Left lung (tissue), 14 donors: ENCODE results near the gene TRMT10B. TPM values are rescaled to one million over a fixed set of nuclear protein-coding genes. Genes with fewer than 3 reads are reported as not detected.

Source experiments
- ATAC-seq: fragments of 200-7000 bp; cut with Tn5 transposase; one replicate; pipeline ENCODE4 v1.9.1; 2020; ENCODE audit warnings: moderate library complexity
- DNase-seq, 4 donors: peaks; one replicate each; pipeline ENCODE4 v3.0.0-alpha.2; 2013 to 2020
- H3K27ac ChIP-seq, 2 donors: fragments of 200-600 bp; sonication (generic) in 1 of 2; one replicate each; pipeline versions ENCODE4 v1.5.0 to v1.8.0; 2020 to 2021
- H3K27me3 ChIP-seq, 2 donors: fragments of 200-600 bp; sonication (generic) in 1 of 2; one replicate each; pipeline versions ENCODE4 v1.5.0 to v1.8.0; 2020 to 2021
- H3K36me3 ChIP-seq, 2 donors: fragments of 200-600 bp; sonication (generic) in 1 of 2; one replicate each; pipeline versions ENCODE4 v1.5.0 to v1.8.0; 2020 to 2021
- H3K4me1 ChIP-seq, 2 donors: fragments of 200-600 bp; one replicate each; pipeline ENCODE4 v1.8.0; 2021
- H3K4me3 ChIP-seq, 2 donors: fragments of 200-600 bp; sonication (generic) in 1 of 2; one replicate each; pipeline versions ENCODE4 v1.5.0 to v1.8.0; 2020 to 2021; ENCODE audit warnings: mild to moderate bottlenecking in 1 of 2
- H3K9me3 ChIP-seq, 2 donors: fragments of 200-600 bp; sonication (generic) in 1 of 2; one replicate each; pipeline versions ENCODE4 v1.5.0 to v1.8.0; 2020 to 2021
- intact Hi-C, 2 donors: fragments of 100-400 bp; cut with DNase I; formaldehyde crosslinking; loops; one replicate each; pipeline versions ENCODE4 v1.11.2 to v1.14.2; 2022
- long read RNA-seq, 12 donors: library from polyadenylated mRNA in 2 of 12; unstranded in 2 of 12; transcript quantifications; one replicate each; pipeline ENCODE4 v2.0.0 and lab custom pipeline, GENCODE V29; 2019 to 2026
- polyA plus RNA-seq, 6 donors: library from polyadenylated mRNA; unstranded; fragments of 120-200 nt; gene quantifications; one replicate each; pipeline ENCODE4 v1.2.1, GENCODE V29; 2013; ENCODE audit not compliant: insufficient read length in 6 of 6
- total RNA-seq, 2 donors: library from RNA; stranded (reverse); fragmentation: NEBNext Ultra II Directional; extraction: Animal tissue kit (Norgen Biotek cat#: 25700); gene quantifications; one replicate each; pipeline ENCODE4 v1.2.1, GENCODE V29; 2021
- TF ChIP-seq, protein P1 (sequence below), 2 donors: fragments of 200-600 bp; sonication (generic) in 1 of 2; IDR thresholded peaks; one replicate each; pipeline versions ENCODE4 v1.5.0 to v1.8.0; 2021; ENCODE audit warnings: antibody characterized with exemption in 2 of 2
- donor health status: DM: no; HTN: yes; CAD: no.
- donor health status: DM: no; HTN: no; CAD: no.

The TRMT10B gene
- total RNA-seq: 1 to 10 TPM; 5.8 to 7.5 TPM
- polyA plus RNA-seq: 10 to 100 TPM; 21.5 to 32.2 (median 26.9) TPM
- long read RNA-seq, donor 1, partial matches to known transcripts: 5 of 7 reads
- long read RNA-seq, donor 1, other reads (novel, unspliced or antisense): 0 of 7 reads
- long read RNA-seq, donor 2, partial matches to known transcripts: 20 of 52 reads
- long read RNA-seq, donor 2, other reads (novel, unspliced or antisense): 27 of 52 reads
- long read RNA-seq, donor 3, partial matches to known transcripts: 0 of 3 reads
- long read RNA-seq, donor 3, other reads (novel, unspliced or antisense): 0 of 3 reads
- long read RNA-seq, donor 4, partial matches to known transcripts: 7 of 12 reads
- long read RNA-seq, donor 4, other reads (novel, unspliced or antisense): 4 of 12 reads
- long read RNA-seq, donor 5, partial matches to known transcripts: 23 of 32 reads
- long read RNA-seq, donor 5, other reads (novel, unspliced or antisense): 7 of 32 reads
- long read RNA-seq, donor 6, partial matches to known transcripts: 8 of 8 reads
- long read RNA-seq, donor 6, other reads (novel, unspliced or antisense): 0 of 8 reads
- long read RNA-seq, donor 7, partial matches to known transcripts: 10 of 27 reads
- long read RNA-seq, donor 7, other reads (novel, unspliced or antisense): 16 of 27 reads
- long read RNA-seq, donor 8, partial matches to known transcripts: 37 of 38 reads
- long read RNA-seq, donor 8, other reads (novel, unspliced or antisense): 0 of 38 reads
- long read RNA-seq, donor 9: 0 reads
- long read RNA-seq, donor 10, partial matches to known transcripts: 2 of 3 reads
- long read RNA-seq, donor 10, other reads (novel, unspliced or antisense): 1 of 3 reads
- long read RNA-seq, donor 11, partial matches to known transcripts: 17 of 29 reads
- long read RNA-seq, donor 11, other reads (novel, unspliced or antisense): 12 of 29 reads
- long read RNA-seq, donor 12, partial matches to known transcripts: 32 of 38 reads
- long read RNA-seq, donor 12, other reads (novel, unspliced or antisense): 0 of 38 reads

GRCh38 chr9:37753489-37754190 is at the start of gene TRMT10B:
Gene TRMT10B, plus strand, starts transcription at chr9:37753805. Its CDS starts 8,127 bp downstream, at chr9:37761932.
- DNase-seq (peak; percentile 64 to 88 (median 74)), ATAC-seq (peak; percentile 98)
- TF ChIP-seq, protein P1, sequence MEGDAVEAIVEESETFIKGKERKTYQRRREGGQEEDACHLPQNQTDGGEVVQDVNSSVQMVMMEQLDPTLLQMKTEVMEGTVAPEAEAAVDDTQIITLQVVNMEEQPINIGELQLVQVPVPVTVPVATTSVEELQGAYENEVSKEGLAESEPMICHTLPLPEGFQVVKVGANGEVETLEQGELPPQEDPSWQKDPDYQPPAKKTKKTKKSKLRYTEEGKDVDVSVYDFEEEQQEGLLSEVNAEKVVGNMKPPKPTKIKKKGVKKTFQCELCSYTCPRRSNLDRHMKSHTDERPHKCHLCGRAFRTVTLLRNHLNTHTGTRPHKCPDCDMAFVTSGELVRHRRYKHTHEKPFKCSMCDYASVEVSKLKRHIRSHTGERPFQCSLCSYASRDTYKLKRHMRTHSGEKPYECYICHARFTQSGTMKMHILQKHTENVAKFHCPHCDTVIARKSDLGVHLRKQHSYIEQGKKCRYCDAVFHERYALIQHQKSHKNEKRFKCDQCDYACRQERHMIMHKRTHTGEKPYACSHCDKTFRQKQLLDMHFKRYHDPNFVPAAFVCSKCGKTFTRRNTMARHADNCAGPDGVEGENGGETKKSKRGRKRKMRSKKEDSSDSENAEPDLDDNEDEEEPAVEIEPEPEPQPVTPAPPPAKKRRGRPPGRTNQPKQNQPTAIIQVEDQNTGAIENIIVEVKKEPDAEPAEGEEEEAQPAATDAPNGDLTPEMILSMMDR (IDR thresholded peaks at IDR 0.05): no peak
- H3K9me3 ChIP-seq: no peaks in the 10 kb centered on the region
- H3K27me3 ChIP-seq: no peaks in the 10 kb centered on the region
- intact Hi-C loops: no loop called here
- peak within 1 kb of the TSS; percentile 63 to 64 for H3K4me3 ChIP-seq
- H3K36me3 ChIP-seq: no peaks in the 10 kb centered on the region
- peak within 1 kb of the TSS; percentile 53 to 80 for H3K27ac ChIP-seq
- H3K4me1 ChIP-seq: peaks cover 8 to 15% of the 10 kb centered on the region in 2 donors

GRCh38 chr9:37705787-37706186 is 47.8 kb upstream of the TRMT10B start:
- no peaks in the 10 kb centered on the region for H3K9me3 ChIP-seq
- H3K4me1 ChIP-seq: no peaks in the 10 kb centered on the region
- no peak for ATAC-seq
- H3K4me3 ChIP-seq: no peak overlapping the region
- DNase-seq: no peak
- TF ChIP-seq, protein P1 (IDR thresholded peaks at IDR 0.05): no peak
- no peak overlapping the region for H3K27ac ChIP-seq
- no peaks in the 10 kb centered on the region for H3K36me3 ChIP-seq
- H3K27me3 ChIP-seq: peaks cover 0 to 16% of the 10 kb centered on the region in 2 donors
- intact Hi-C loops: no loop called here

DNA sequence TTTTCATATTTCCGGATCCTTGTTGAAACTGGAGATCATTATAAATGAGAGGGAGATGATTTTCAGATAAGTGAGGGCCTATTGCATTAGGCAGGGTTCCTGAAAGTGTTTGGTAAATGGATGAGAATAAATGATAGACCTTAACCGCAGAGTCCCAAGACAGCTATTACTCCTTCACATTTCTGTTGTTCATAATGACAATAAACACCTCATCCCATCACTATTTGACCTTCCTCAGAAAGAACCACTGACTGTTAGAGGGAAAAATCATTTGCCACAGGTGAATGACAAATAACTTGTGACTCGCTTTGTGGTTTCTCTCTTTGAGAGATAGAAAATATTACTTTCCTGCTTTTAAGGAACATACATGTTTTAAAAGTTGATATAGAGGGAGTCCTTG is 47.3 kb upstream of the TRMT10B start:
- Histone ChIP-seq H3K27ac (no peak overlapping the region), H3K4me3 (no peak overlapping the region), H3K27me3 (peaks cover 0 to 16% of the 10 kb centered on the region in 2 donors), H3K4me1 (no peaks in the 10 kb centered on the region), H3K36me3 (no peaks in the 10 kb centered on the region), H3K9me3 (no peaks in the 10 kb centered on the region)
- DNase-seq: no peak
- TF ChIP-seq, protein P1 (IDR thresholded peaks at IDR 0.05): no peak
- intact Hi-C loops: no loop called here
- ATAC-seq: no peak

GRCh38 chr9:37707748-37708147 is 45.9 kb upstream of the TRMT10B start:
- ATAC-seq (no peak), DNase-seq (no peak)
- H3K4me1 ChIP-seq: no peaks in the 10 kb centered on the region
- H3K27ac ChIP-seq: no peak overlapping the region
- intact Hi-C loops: no loop called here
- no peaks in the 10 kb centered on the region for H3K9me3 ChIP-seq
- TF ChIP-seq, protein P1 (IDR thresholded peaks at IDR 0.05): no peak
- H3K36me3 ChIP-seq: no peaks in the 10 kb centered on the region
- H3K4me3 ChIP-seq: no peak overlapping the region
- peaks cover 0 to 16% of the 10 kb centered on the region in 2 donors for H3K27me3 ChIP-seq
